ENCODE data around the gene NCOA6.
"Not testable (repeated sequence)": the region's sequence is repeated elsewhere in the genome, so short reads cannot be mapped to it uniquely, and the experiment has no call there.

The NCOA6 gene

DNA sequence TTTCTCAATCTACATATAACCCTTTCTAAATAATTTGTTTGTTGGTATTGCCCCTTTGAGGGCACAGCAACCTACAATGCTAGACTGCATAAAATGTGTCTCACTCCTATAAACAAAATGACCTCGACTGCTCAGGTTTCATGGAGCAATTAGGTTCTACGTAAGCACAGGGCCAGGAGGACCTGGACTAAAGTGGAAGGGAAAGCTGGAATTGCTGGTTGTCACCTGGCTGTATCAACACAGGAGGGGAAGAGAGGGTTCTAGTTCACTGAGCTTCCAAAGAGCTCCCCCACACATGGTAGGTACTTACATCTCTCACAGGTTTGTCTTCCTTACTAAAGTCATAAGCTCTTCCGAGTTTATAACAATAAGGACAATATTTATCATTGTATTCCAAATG lies 51.0 kb downstream of the NCOA6 start:
- no peak for DNase-seq (ENCODE audit: low spot score)

DNA sequence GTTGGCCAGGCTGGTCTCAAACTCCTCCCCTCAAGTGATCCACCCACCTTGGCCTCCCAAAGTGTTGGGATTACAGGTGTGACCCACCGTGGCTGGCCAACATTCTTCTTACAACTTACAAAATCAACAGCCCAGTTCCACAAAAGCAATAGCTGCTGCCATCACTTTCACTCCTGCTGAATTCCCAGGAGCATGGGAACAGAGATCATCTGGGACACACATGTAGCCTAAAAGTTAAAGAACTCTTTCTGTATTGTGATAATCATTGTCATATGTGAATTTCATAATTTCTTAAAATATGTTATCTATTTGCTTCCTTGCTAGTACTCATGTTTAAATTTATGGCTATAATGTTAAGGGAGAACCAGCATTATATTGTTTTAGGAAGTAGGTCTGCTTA lies 51.7 kb downstream of the NCOA6 start:
- no peak for DNase-seq (ENCODE audit: low spot score)

DNA sequence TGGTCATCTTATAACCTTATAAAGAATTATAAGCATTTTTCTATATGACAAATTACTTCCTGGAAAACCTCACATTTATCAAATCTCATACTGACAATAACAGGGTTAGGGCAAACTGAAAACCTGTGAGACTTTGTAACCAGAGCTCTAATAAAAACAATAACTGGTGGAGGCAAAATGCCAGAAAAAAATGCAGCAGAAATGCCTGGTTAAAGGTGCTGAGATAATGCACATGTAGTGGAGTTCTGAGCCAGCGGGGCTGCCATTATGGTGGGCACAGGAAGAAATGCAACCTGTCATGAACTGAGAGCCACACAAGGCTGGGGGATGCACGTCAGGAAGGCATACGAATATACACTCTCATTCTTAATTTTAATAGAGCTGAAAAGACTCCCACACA lies 53.0 kb downstream of the NCOA6 start:
- DNase-seq (ENCODE audit: low spot score) = no peak

DNA sequence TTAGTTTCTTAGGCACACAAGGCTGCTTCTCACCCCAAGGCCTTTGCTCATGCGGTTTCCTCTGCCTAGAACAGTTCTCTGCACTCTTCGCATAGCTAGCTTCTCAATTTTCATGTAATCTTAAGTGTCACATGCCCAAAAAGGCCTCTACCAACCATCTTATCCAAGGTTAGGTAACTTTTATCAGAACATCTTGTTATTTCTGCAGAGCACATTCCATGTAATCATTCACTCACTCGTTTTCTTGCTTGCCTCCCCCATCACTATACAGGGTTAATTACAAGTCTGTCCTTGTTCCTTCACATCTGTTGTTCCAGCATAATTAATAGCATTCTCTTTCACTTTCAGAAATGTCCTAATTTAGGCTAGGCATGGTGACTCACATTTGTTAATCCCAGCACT lies 53.8 kb downstream of the NCOA6 start:
- no peak for DNase-seq (ENCODE audit: low spot score)

DNA sequence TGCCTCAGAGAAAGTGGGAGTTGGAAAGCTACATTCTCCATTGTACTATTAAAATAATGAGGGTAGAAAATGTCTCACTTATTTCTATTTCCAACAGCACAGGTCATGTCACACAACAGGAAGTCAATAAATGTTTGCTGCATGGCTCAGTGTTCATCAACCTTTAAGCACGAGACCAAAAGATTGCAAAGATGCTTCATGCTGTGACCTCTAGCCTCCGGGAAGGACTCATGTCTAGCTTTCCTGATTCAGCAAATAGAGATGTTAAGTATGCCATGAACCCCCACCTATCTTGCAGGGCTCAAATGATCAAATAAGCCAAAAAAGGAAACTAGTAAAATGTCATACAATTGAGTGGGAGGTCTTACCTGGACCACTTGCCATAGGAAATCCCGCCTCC lies 57.4 kb downstream of the NCOA6 start:
- DNase-seq (ENCODE audit: low spot score) = no peak

DNA sequence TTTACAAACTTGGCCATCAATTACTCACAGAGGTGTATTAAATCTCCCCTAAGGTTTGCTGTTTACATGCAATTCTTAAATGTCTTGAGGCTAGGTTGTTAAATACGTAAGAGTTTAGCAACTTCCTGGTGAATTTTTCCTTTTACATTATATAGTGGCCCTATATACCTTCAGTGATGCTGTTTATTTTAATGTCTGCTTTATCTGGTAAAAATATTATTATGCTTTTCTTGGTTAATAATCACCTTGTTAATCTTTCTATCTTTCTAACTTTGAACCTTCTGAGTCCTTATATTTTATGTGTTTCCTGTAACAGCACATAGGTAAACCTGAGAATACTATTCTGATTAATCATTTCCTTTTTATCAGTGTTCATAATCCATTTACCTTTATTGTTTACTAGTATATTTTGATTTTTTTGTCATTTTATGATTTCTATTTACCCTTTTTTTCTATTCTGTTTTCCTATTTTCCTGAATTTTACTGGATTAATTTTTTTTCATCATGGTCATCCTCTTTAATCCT lies 63.4 kb downstream of the NCOA6 start:
- no peak for DNase-seq (ENCODE audit: low spot score)

DNA sequence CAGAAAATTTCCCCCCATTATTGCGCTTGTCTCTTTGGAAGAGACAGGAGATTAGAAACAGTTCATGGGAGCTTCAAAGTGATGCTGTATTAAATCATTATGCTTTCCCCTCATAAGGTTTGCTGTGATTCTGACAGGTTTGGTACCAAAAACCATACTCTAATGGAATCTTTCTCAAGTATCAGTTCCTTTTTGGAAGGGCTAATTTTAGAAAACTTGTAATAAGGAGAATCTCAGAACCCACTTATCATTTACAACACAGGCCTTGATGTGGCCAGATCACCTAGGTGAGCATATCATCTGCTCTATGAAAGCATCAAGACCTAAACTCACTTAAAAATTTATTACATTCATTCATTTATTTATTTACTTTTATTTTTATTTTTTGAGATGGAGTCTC lies 70.1 kb downstream of the NCOA6 start:
- no peak for DNase-seq (ENCODE audit: low spot score)

DNA sequence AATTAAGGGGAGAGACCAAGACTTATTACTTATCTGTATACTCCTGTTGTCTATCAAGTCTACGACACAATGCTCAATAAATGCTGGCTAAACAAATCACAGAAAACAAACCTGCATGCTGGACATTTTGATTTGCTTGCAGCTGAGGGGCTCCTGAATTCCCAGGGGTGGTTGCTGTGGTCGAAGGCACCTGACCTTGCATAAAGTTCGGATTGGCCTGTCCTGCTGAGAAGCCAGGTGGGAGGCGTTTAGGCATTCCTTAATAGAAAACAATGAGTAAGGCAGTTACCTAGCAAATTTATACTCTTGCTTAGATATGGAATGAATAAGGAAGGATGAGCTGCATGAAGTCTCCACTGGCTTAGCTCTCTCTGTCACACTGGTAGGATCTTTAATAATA lies 70.8 kb downstream of the NCOA6 start:
- no peak for DNase-seq (ENCODE audit: low spot score)

DNA sequence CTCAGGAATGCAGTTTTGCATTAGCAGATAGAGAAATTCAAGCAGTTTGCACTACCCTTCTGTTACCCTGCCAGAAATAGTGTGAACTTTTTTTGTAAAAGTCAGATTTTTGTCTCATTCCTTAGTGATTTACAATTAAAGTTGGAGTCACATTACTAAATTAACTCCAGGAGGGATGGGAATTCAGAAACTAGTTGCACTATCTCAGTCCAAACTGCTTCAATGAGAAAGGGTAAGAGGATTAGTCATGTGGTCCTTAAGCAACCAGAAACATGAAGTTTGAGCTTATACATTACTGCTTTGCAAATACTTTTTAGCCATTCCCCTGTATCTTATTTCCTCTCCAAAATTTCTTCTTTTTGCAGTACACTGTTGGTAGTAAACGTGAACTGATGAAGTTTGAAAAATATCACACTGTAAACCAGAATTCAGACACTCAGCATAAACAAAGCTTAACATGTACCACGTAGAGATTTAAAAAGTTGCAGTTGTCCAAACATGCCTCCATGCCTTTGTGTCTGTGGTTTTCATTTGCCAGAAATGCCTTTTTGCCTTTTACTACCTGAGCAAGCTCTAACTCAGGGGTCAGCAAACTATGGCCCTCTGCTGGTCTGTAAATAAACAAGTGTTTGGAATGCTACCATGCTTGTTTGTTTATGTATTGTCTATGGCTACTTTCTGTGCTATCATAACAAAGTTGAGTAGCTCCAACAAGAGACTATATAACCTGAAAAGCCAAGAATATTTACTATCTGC lies 71.6 kb downstream of the NCOA6 start:
- DNase-seq (ENCODE audit: low spot score) = no peak

DNA sequence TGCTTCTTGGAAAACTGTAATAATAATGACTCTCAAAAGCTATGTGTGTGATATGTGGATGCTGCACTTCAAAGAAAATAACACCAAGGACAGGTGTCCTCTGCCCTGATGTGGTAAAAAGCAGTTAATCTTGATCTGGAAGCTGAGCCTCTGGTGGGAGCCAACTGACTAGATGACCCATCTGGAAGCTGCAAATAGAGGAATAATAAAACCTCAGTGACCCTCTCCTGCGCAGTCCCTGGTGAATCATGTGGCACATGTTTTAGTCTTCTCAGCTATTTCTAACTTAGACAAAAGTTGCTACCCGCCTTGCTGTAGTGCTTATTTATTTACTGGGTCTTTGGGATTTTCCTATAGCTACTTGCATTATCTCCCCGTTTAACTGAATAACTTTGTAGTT lies 74.0 kb downstream of the NCOA6 start:
- DNase-seq (ENCODE audit: low spot score) = no peak

DNA sequence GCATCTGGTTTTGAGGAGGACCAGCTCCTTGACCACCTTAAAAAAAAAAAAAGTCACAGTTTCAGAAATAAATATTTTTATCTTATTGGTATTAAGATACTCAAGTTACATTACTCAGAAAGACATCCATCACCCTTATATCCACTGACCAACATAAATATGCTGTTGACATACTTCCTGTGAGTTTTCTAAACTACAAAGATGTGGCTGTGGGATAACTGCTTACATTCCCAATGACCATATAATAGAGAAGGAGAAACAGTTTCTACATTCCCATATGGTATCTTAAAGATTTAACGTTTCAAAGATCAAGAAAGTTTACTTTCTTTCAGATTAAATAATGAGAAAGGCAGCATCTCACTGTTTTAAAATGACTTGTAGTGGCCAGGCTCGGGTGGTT lies 75.0 kb downstream of the NCOA6 start:
- no peak for DNase-seq (ENCODE audit: low spot score)

DNA sequence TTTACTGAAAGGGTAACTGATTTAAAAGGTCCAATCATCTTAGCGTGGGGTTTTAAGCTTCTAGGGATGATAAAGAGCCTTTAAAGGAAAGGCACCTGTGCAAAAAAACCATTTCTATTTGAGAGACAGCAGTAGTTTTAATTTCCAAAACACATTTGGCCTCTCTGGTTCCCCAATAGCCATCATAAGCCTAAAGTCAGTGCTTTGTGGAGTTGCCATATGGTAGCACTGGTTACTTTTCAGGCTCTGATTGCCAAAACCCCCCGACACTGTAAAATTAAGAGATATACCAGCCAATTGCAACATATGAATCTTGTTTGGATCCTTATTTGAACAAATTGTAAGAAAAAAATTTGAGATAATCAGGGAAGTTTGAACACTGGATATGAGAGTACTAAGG lies 76.7 kb downstream of the NCOA6 start:
- no peak for DNase-seq (ENCODE audit: low spot score)

DNA sequence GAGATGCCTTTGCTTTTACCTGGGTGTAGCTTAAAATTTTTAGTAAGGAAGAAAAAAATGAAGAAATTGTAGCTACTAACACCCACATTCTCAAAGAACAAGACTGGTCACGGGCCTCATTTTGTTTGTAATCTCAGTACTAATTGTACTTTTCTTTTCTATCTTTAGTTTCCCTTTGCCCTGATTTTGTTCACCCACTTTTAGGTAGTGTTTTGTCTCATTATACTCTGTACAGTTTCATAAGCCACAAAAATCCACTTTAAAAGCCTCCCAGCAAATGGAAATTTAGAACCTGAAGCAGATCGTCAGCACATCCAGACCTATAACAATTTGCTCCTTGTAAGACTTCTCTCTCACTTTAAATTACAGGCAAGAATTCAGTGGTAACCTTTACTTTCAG lies 78.0 kb downstream of the NCOA6 start:
- no peak for DNase-seq (ENCODE audit: low spot score)

DNA sequence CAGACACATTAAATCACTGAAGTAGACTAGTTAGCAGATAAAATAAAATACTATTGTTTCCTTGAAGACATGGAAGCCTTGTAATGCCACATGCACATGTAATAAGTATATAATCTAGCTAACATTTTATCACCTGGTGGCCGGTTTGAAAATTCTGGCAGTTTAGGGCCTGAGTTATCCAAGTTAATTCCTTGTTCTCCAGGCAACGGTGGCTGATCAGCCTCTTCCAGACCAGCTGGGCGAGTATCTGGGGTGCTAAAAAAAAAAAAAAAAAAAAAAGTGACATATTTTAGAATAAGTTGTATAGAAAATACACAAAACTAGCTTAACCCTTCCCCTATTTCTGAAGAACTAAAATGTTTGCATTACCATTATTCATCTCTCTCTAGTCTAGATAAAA lies 78.8 kb downstream of the NCOA6 start:
- no peak for DNase-seq (ENCODE audit: low spot score)

DNA sequence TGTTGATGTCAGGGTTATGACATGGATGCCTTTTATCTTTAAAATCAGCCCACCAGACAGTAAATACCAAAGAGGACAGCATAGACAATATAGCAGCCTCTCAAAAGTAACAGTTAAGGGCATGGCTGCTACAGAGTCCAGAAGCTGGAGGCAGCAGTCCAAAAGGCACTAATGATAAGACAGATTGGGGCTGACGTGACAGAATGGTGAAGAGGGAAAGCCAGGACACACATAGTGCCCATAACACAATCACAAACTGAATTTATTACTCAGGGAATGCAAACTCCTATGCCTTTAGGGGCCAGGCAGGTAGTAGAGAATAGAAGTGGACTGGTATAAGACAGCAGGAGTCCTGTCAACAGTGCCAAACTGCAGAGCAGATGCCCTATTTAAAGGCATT lies 80.6 kb downstream of the NCOA6 start:
- no peak for DNase-seq (ENCODE audit: low spot score)

DNA sequence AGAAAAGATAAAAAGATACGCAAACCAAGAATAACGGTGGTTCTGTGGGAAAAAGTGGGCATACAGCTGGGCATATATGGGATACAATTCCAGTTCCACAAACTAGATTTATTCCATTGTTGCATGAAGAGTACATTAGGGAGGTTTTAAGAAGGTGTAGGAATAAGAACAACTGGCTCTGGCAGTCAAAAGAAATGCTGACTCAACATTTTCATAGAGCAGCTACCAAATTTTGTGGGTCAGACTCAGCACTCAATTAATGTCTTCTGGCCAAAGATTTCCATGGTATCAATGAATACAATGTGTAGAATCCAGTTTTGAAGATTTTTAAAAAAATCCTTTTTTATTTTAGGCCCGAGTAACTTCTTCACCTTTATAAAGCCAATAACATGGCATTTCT lies 81.1 kb downstream of the NCOA6 start:
- DNase-seq (ENCODE audit: low spot score) = no peak

DNA sequence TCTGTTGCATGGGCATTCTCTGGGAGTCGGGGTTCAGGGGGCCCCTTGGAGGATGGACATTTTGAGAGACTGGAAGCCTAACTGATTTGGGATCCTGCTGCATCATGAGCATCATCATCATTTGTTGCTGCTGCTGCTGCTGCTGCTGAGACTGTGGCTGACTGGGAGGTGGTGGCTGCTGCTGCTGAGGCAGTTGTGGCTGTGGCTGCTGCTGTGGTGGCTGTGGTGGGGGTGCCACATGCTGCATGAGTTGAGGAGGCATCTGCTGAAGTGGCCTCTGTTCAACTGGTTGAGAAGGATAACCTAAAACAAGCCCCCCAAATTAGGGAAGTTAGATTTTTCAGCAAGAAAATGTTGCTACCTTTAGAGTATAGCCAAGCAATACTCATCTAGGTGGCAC lies 82.4 kb downstream of the NCOA6 start:
- DNase-seq (ENCODE audit: low spot score) = no peak

DNA sequence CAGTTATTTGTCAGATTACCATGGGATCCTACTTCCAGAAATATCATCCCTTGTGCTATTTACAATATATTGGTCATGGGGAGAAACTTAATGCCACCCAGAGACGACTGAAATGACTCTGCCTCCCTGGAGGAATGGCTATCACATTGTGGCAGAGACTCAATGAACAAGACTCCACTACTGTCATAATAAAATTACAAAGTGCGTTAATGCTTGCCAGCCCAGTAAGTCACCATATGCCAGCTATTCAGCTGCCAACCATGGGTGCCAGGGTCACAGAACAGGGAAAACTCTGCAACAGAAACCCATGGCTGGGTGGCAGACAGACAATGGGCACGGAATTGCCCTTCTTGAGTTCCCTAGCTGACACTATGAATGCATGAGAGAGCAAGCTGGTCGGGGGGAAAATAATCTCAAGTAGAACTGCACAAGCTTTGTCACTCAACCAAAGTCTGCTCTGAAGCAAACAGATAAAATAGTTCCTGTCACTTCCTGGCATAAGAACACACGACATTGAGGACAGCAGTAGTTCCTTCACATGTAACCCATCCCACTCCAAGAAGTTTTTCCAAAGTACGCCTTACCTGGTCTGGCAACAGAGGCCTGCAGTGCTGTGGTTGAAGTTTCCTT lies 89.2 kb downstream of the NCOA6 start:
- DNase-seq (ENCODE audit: low spot score) = no peak

DNA sequence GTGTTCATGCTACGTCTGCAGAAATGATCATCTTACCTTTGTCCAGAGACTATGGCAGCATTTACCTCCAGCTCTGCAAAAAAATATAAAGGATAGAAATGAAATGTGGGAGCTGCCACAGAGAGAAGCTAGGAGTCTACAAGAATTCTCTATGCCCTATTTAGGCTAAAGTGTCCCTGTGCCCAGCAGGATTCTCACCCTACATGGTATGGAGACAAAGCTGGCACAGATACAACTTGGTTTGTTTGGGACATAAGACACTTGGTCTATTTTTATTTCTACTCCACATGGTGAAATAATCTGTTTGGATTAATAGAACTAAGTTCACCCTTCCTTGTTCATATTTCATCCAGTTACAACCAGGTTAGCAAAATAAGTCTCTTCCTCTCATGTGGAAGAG lies 92.9 kb downstream of the NCOA6 start:
- DNase-seq (ENCODE audit: low spot score) = no peak

DNA sequence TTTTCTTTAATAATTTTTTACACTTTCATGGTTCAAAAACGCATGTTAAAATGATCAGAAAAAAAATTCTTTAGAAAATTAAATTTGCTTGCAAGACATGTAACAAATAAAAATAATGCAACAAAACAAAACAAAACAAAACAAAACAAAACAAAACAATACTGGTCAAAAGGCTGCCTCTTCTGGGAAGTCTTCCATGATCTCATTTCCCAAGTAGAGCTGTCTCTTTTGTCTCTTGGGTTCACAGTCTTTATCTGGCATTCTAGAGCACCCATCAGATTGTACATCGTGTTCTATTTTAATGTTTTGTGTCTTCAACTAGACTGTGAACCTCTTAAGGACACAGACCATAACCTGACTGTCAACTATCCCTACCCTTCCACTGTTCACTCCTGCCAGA lies 96.0 kb downstream of the NCOA6 start:
- DNase-seq (ENCODE audit: low spot score) = no peak

DNA sequence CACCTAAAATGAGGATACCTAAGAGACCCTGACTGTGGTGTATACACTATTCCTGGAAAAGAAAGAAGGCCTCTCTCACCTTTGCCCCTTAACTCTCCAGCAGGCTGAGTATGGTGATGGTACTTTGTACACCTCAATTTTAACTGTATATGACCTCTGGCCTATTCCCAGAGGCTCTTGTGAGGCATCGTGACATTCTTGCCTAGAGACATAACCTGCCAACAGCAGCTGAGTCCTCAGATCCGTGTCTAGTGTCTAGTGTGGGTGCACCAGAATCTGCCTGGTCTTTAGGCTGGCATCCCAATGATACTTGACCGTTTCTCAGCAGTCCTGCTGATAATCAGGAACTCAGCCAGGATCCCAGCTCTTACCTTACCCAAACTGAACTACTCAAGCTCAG lies 101.3 kb downstream of the NCOA6 start:
- no peak for DNase-seq (ENCODE audit: low spot score)

DNA sequence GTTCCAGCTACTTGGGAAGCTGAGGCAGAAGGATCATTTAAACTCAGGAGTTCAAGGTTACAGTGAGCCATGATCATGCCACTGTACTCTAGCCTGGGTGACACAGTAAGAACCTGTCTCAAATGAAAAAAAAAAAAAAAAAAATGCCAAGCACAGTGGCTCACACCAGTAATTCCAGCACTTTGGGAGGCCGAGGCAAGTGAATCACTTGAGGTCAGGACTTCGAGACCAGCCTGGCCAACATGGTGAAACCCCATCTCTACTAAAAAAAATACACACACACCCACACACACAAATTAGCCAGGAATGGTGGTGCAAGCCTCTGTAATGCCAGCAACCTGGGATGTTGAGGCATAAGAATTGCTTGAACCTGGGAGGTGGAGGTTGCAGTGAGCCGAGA lies 102.9 kb downstream of the NCOA6 start:
- DNase-seq (ENCODE audit: low spot score) = not testable (repeated sequence)

DNA sequence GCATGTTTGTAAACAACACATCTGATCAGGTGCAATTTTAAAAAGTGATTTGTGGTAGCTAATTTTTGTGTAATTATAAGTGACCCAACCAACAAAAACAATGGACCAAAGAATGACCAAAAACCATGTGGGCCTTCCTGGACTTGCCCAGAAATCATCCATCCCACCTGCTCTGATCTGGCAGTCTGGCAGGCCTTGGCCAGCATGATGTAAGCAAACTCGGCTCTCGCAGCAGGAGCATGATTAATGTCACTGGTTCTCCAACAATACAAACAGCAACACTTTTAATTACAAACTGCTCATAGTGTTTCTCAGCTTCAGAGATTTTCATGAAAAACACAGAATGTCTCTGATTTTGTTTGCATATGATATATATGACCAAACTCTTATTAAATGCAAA lies 105.2 kb downstream of the NCOA6 start:
- no peak for DNase-seq (ENCODE audit: low spot score)
